Fibroblast of skin of left quadriceps (primary cell): ENCODE data around the gene DGCR6L.
"Not testable (repeated sequence)": the region's sequence is repeated elsewhere in the genome, so short reads cannot be mapped to it uniquely, and the experiment has no call there.

Experiments
- DNase-seq, 2 experiments: peaks; one replicate each; pipeline ENCODE4 v3.0.0-alpha.2; 2013; ENCODE audit warnings: low read depth in 2 of 2

DGCR6L gene

DNA sequence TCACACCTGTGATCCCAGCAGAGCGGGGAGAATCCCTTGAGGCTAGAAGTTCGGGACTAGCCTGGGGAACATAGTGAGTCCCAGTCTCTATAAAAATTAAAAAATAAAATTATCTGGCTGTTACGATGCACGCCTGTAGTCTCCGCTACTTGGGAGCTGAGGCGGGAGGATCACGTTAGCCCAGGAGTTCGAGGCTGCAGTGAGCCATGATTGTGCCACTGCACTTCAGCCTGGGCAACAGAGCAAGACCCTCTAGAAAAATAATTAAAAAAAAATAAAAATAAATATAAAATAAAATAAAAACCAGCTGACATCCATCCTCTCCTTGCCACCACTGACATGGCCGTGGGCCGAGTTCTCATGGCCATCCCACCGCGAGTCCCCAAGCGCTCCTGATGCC, 44.0 kb downstream of the DGCR6L start:
- no peak for DNase-seq

DNA sequence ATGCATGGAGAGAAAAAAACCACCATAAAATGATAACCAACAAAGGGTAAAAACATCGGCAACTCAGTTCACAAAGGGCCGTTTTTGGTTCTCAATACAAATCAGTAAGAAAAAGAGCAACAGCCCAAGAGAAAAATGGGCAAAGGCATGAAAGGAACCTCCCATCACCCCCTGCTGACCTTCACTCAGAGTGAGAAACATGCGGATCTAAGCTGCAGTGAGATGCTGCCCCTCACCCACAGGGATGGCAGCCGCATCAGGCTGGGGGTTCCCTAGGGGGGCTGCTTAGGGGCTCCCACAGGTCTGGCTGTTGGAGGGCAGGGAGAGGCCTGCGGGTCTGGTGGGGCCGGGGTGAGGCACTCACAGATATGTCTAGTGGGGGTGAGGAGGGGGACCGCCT, 44.5 kb downstream of the DGCR6L start:
- not testable (repeated sequence) for DNase-seq

DNA sequence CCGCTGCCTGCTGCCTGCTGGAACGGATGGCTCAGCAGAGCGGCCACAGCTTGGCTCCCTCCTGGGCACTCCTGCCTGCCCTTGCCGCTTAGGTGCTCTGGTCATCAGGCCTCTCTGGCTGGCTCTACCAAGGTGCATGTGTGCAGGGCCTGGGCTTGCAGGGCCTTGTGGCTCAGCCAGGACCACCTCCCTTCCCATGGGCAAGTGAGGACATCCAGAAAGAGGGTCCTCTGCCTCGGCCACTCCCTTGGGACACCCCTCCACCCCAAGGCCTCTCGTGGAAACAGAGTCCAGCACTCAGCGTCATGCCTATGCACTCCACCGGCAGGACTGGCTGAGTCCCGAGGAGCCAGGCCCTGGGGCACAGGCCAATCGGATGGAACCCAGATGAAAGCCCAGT, 45.5 kb downstream of the DGCR6L start:
- DNase-seq = not testable (repeated sequence)

DNA sequence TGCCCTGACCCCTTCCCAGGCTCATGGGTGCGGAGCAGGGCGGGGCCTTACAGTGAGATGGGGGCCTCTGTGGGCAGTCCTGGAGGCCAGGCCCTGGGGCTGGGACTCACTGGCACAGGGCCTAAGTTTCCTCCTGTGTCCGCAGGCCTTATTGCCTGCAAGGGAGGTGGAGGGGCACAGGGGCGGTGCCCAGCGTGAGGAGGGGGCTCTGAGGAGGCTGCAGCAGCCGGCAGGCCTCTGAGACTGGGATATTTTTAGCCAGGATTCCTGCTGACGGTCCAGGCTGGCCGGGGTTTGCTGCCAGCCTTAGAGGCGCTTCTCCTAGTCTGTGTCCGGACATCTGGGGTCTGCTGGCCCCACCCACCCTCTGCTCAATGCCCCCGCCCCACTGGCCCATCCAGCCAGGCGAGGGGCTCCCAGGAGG, 46.1 kb downstream of the DGCR6L start:
- no peak for DNase-seq

DNA sequence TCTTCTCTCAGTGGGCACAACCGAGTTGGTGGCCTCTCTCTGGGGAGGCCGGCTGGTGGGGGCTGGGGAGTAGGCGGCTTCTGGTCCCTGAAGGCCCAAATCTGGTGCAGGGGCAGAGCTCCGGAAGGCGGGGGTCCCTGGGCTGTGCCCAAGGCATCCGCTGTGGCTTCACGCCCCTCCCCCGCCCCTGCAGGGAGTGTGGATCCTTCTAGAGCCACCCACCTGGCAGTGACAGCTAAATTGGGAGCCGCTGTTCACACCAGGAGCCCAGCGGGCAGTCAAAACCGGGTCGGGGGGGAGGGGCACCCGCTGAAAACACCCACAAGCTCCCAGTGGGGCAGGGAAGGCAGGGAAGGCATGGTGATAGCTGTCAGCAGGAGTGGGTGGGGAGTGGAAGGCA, 47.2 kb downstream of the DGCR6L start:
- DNase-seq = no peak

DNA sequence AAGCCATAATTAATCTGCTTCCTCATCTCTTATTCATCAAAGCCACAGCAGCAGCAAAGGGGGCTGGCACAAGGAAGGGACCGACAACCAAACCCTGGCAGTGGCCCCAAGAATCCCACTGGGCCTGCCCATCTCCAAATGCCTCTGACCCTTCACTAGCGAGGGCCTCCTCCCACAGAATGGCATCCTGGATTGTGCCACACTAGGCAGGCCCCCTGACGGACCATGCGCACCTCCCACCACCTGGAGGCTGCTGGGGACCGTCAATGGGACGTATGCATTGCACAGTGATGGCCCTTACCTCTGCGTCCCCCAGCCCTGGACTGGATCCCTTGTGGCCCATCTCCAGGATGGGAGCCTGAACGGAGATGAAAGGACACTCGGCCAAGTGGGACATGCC, 47.7 kb downstream of the DGCR6L start:
- DNase-seq = no peak

DNA sequence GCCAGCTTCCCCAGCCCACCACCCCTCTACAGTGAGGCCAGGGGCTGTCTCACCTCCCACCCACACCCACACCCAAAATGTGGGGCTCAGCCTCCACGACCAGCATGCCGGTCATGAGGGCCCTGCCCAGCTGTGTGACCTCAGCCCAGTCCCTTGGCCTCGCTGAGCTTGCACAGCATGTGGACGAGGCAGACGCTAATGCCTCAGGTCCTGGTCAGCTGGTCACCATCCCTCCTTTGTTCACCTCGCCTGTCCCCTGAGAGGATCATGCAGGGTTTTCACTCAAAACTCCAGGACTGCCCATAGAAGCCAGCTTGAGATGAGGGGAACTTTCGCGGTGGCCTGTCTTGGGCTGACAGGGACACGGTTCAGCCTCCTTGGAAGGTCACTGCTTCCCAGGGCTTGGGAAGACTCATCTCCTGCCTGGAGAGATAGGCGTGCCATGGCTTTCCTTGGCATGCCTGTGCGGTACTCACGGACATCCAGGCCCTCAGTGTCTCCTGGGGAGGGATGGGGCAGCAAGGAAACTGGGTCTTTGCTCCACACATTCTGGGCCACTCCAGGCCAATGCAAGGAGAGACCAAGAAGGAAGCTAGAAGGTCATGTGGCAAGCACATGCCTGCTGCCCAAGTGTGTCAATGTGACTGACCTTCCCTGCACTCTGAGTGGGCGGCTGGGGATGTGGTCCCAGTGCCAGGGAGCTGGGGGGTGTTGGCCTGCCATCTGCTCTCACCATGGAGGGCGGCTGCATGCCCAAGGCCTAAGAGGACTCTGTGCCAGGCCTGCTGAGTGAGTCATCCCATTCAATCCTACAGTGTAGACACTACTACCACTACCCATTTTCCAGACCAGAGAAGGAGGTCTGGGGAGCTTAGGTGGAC, 48.5 kb downstream of the DGCR6L start:
- no peak for DNase-seq

DNA sequence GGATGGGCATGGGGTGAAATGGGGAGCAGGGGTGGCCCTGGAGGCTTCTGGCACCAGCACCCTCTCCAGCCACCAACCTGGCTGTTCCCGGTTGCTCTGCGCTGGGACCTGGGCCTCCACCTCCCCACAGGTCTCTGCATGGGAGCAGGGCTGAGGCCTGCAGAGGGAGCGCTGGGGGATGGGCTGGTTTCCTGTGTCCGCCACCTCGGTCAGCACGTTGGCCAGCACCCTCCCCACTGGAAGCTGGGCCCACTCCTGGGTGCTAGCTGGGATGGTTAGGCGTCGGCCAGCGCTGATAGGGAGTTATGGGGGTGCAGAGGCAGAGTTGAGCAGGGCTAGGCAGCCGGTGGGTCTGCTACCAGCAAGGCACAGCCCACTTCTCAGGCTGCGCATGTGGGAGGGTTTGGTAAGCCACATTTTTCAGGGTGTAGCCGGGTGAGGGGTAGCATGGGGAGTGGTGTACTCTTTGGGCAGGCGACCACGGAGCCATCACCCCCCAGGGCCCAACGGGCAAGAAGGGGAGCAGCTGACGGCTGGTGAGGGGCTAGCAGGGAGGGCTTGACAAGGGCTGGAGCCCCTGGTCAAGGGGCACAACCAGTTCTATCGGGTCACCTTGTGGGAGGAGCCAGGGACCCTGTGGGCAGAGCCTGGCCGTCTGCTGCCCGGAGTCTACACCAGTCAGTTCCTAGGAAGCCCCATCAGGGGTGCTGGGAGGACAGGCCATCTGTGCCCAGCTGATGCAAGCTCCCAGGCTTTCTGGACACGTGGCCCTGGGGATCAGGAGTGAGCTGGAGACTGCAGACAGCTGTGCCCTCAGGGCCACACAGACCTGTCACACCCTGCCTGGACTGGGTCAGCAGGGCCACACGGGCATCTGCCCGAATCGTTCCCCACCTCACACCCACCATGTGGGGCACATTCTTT, 49.4 kb downstream of the DGCR6L start:
- DNase-seq = not testable (repeated sequence)

DNA sequence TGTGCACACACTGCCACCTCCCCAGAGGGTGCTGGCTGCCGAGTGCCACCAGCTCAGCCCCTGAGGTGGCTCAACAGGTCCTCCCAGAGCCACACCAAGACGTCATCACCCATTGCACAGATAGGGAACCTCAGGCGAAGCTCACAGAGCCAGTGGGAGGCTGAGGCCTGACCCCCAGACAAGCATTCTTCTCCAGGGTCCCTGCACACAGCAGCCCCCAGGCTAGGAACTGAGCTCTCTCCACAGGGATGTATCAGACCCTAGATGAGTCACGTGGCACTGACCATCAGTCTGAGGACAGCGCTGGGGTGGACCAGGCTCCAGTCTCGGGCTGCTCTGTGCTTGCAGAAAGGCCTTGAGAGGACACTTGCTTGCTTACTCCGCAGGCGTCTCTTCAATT, 50.2 kb downstream of the DGCR6L start:
- not testable (repeated sequence) for DNase-seq

DNA sequence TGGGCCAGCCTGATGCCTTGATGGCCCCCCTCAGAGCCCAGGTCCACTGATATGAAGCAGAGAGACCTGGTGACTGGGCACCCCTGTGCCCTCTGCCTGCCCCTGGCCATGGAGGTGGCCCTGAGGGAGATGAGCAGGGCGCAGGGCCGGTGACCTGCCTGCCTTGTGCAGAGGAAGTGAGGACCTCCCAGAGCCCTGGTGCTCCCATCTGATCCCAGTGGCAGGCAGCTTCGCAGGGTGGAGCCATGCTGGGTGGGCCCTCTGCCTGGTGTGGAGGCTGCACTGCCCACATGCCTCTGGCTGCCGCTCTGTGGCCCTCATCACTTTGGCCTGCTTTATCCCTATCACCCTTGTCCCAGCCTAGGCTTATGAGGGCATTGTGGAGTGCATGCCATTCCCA, 50.7 kb downstream of the DGCR6L start:
- DNase-seq = not testable (repeated sequence)

DNA sequence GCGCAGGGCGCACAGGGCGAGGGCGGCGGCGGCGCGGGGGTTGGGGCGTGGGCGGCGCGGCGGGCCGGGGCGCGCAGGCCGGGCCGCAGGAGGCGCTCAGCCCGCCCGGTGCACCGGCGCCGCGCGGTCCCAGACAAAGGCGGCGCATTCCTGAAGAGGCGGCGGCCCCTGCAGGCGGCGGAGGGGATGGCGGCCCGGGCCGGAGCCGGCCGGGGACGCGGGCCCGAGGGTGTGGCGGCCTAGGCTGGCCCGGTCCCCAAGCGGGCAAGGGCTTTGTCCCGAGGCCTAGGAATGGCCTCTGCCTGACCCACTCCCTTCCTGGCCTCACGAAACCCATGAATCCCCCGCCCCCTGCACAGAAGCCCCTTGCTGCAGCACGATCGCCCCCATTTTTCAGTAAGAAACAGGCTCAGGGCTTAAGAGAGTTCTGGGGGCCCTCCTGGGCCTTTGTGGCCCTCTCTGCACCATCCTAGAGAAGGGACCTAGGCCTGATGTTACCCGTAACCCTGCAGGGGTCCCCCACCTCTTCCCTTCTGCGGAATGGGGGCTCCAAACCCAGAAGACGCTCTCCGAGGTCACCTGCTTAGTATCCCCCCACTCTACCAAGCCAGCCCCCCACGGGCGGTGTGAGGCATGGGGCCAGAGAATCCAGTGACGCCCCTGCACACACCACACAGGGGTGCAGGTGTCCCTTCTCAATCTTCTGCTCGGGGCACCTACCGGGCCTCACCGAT, 51.4 kb downstream of the DGCR6L start, which contains the start of gene RTN4R:
TSS of gene RTN4R (minus strand) at position 40 of the 734 bp plus-strand sequence. CDS start 226 bp downstream, outside the sequence.
- DNase-seq = peak in 1 of 2 experiments; percentile 7

DNA sequence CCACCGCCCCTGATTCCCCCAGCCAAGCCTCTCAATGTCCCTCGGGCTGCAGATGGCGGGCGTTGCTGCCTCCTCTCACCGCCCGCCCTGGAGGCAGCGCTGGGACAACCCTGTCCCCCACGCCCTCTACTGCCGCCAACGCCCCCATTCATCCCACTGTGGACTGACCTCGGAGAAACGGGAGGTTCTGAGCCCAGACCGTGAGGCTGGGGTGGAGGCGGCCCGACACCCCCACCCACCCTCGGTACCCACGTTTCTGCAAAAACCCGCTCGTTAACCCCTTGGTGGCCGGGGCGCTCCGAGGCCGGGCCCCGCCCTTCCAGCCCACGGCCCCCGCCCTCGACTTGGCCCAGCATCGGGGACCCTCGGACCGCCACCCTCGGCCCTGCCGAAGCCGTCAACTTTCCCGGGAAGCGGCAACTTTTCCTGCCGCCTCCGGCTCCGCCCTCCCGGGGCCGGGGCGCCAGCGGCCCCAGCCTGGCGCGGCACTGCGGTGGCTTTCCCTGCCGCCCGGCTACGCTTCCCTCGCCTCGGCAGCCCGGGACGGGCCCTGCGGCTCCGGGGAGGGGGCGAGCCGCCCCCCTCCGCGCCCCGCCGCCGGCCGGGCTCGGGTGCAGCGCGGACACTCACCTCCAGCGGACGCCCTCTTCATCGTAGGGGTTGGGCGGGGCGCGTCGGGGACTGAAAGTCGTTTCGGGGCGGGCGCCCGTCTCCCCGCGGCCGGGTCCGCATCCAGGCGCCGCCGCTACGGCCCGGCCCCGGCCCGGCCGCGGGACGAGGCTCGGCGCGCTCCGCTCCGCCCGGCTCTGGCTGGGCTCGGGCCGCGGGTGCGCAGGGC, 52.2 kb downstream of the DGCR6L start:
- DNase-seq = no peak

DNA sequence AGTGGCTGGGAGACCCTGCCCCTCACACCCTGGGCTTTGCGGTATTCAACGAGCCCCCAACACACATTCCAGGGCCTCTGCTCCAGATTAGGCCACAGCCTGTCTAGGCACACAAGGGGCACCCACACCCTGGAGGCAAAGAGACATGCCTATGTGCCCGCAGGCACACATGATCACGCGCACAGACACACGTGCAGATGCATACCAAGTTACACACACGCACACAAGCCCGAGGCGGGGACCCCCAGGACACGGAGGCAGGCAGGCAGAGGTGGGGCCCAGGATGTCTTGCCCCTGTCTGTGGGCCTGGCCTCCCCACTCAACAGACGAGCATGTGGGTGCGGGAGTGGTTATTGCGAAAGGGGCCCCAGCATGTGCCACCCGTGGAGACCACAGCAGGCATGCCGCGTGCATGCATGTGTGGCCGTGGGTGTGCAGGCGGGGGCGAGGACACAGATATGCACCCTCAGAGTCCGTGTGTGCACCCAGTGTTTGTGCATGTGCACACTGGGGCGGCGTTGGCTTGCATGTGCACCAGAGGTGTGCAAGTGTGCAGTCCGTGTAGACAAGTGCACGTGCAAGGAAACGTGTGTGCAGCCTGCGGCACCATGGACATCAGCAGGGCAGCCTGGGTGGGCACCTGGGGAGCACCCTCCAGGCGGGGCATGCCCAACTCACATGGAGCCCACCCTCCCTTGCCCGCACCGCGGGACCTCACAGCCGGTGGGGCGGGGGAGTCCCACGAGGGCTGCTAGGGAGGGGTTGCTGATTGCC, 53.0 kb downstream of the DGCR6L start:
- DNase-seq = not testable (repeated sequence)

DNA sequence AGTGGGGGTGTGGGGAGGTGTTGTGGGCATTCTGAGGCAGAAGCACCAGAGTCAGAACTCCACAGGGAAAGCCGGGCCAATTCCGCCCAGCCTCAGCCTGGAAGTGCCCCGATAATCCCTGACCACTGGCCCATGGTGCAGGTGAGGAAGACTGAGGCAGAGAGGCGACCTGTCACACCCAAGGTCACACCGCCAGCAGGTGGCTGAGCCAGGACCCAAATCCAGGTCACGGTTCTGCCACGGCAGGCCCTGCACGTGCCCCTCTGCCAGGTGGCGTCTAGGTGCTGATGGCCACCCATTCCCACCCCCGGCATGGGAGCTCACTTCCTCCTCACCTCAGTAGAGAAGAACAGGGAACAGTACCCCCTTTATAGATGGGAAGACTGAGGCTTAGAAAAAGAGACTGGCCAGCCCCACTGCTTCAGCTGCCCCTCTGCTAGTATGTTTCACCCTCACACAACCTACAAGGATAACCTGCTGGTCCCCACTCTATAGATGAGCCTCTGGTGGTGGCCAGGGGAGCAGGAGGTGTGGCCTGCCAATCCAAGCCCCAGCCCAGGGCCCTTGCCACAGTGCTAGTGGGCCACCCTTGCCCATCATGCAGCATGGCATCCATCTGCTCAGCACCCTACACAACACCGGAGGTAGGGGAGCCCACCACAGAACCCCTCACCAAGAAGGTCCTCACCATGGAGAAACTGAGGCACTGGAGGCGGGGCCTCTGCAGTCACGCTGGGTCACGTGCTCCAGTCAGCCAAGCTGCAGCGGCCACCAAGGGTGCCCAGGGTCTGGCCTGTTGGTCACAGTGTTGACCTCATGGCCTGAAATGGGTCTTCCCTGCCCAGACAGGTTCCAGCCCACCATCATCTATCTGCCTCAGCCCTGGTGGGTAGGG, 53.8 kb downstream of the DGCR6L start:
- not testable (repeated sequence) for DNase-seq

DNA sequence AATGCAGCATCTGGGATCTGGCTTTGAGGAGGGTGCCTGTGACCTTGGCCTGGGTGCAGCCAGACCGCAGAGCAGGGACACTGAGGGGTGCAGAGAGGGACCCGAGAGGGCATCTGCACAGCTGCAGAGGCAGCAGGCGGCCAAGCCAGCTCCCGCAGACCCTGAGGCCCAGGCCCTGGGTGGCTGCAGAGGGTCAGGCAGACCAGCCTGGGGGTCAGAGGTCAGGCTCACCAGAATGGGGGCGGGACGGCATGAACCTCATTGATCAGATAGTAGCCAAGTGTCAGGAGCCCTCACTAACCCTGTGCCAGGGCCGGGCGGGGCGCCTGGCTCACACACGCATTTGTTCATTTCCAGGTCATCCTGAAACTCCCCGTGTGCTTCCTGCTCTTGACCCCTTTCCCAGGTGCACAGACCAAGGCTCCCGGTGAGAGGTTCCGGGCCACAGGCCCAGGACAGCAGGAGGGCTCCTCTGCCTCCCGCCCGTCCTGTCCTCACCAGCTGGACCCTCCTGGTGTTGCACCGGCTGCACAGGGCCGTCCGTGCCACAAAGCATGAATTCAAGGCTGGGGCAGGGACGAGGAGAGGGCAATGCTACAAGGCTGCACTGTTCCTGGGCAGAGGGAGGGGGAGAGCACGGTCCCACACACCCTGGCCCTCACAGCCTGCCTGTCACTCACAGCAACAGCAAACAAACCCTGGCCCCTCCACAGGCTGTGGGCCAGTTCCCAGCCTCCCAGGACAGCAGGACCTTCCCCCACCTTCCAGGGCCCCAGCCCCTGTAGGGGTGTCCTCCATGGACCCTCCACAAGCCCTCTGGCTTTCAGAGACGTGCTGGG, 55.0 kb downstream of the DGCR6L start:
- DNase-seq = no peak
